Vagina (tissue), 2 donors: Measurements from ENCODE around the gene ADGRD2. TPM values are rescaled to one million over a fixed set of nuclear protein-coding genes. Genes with fewer than 3 reads are reported as not detected.

Experiments used
- DNase-seq, 2 donors: peaks; one replicate each; pipeline ENCODE4 v3.0.0-alpha.2; 2017; ENCODE audit errors: extremely low spot score in 2 of 2
- H3K27ac ChIP-seq: fragments of 200-600 bp; sonication (generic); one replicate; pipeline ENCODE4 v1.5.1; 2019
- H3K27me3 ChIP-seq: fragments of 200-600 bp; sonication (generic); one replicate; pipeline ENCODE4 v1.5.1; 2019
- H3K36me3 ChIP-seq, 2 donors: fragments of 200-600 bp; sonication (generic); one replicate each; pipeline ENCODE4 v1.5.1; 2017 to 2019
- H3K4me1 ChIP-seq: fragments of 200-600 bp; sonication (generic); one replicate; pipeline ENCODE4 v1.5.1; 2019
- H3K4me3 ChIP-seq, 2 donors: fragments of 200-600 bp; sonication (generic); 1 replicate in 1 of 2; 2 replicates in 1 of 2; pipeline ENCODE4 v1.5.1; 2016 to 2019
- H3K9me3 ChIP-seq: fragments of 200-600 bp; sonication (generic); one replicate; pipeline ENCODE4 v1.5.1; 2019
- CTCF ChIP-seq, 3 experiments: fragments of 450-650 bp in 2 of 3; fragments of 200-600 bp in 1 of 3; sonication (generic) in 1 of 3; IDR thresholded peaks; one replicate each; pipeline ENCODE4 v1.5.1; 2017 to 2019; ENCODE audit warnings: antibody characterized with exemption in 3 of 3, mild to moderate bottlenecking in 2 of 3, moderate library complexity in 2 of 3
- POLR2A ChIP-seq, 2 donors: fragments of 450-650 bp; IDR thresholded peaks; one replicate each; pipeline ENCODE4 v1.6.1; 2017; ENCODE audit warnings: antibody characterized with exemption in 2 of 2, mild to moderate bottlenecking in 2 of 2, moderate library complexity in 2 of 2
- POLR2AphosphoS5 ChIP-seq, 2 donors: sonication (generic); formaldehyde crosslinking; IDR thresholded peaks; one replicate each; pipeline ENCODE4 v1.9.0; 2017; ENCODE audit warnings: antibody characterized with exemption in 2 of 2, mild to moderate bottlenecking in 2 of 2, low read depth in 1 of 2; ENCODE audit not compliant: insufficient read depth in 1 of 2
- intact Hi-C: fragments of 100-400 bp; cut with DNase I; formaldehyde crosslinking; loops from one replicate; pipeline ENCODE4 v1.15.1; 2023
- total RNA-seq: library from RNA; depleted of rRNA; stranded (reverse); fragments of >200 nt; gene quantifications from one replicate; pipeline ENCODE4 v1.2.3, GENCODE V29; 2016

ADGRD2 gene
- total RNA-seq, 1 donor from 2014 or later = 4.2 TPM

- Histone ChIP-seq H3K4me1 (no peaks in the 10 kb centered on the region), H3K4me3 (no peak overlapping the region), H3K36me3 (no peaks in the 10 kb centered on the region), H3K27me3 (no peaks in the 10 kb centered on the region), H3K9me3 (no peaks in the 10 kb centered on the region), H3K27ac (no peak overlapping the region)
- TF ChIP-seq POLR2AphosphoS5 (IDR thresholded peaks at IDR 0.05; ENCODE audit: insufficient read depth in 1 of 2, low read depth in 1 of 2) = no peak
- TF ChIP-seq POLR2A (IDR thresholded peaks at IDR 0.05) = no peak
- no peak for TF ChIP-seq CTCF (IDR thresholded peaks at IDR 0.05)
- intact Hi-C loops = no loop called here
- DNase-seq = no peak
Measured at GRCh38 chr9:124493794-124494479, 43.7 kb downstream of the ADGRD2 start.

GRCh38 chr9:124495126-124496074 is 45.1 kb downstream of the ADGRD2 start:
- no peak for DNase-seq
- Histone ChIP-seq H3K4me1 (no peaks in the 10 kb centered on the region), H3K9me3 (no peaks in the 10 kb centered on the region), H3K4me3 (no peak overlapping the region), H3K36me3 (no peaks in the 10 kb centered on the region), H3K27me3 (no peaks in the 10 kb centered on the region), H3K27ac (no peak overlapping the region)
- intact Hi-C loops = no loop called here
- TF ChIP-seq CTCF (IDR thresholded peaks at IDR 0.05) (no peak), POLR2A (IDR thresholded peaks at IDR 0.05) (no peak), POLR2AphosphoS5 (IDR thresholded peaks at IDR 0.05; ENCODE audit: insufficient read depth in 1 of 2, low read depth in 1 of 2) (no peak)

GRCh38 chr9:124496075-124496449 is 45.8 kb downstream of the ADGRD2 start:
- DNase-seq = no peak
- Histone ChIP-seq H3K27ac (no peak overlapping the region), H3K36me3 (no peaks in the 10 kb centered on the region), H3K4me1 (no peaks in the 10 kb centered on the region), H3K9me3 (no peaks in the 10 kb centered on the region), H3K4me3 (no peak overlapping the region), H3K27me3 (no peaks in the 10 kb centered on the region)
- intact Hi-C loops = no loop called here
- TF ChIP-seq POLR2AphosphoS5 (IDR thresholded peaks at IDR 0.05; ENCODE audit: insufficient read depth in 1 of 2, low read depth in 1 of 2) (no peak), CTCF (IDR thresholded peaks at IDR 0.05) (no peak), POLR2A (IDR thresholded peaks at IDR 0.05) (no peak)

- Histone ChIP-seq H3K36me3 (no peaks in the 10 kb centered on the region), H3K4me1 (no peaks in the 10 kb centered on the region), H3K4me3 (no peak overlapping the region), H3K9me3 (no peaks in the 10 kb centered on the region), H3K27ac (no peak overlapping the region), H3K27me3 (no peaks in the 10 kb centered on the region)
- DNase-seq = no peak
- TF ChIP-seq POLR2AphosphoS5 (IDR thresholded peaks at IDR 0.05; ENCODE audit: insufficient read depth in 1 of 2, low read depth in 1 of 2) (no peak), POLR2A (IDR thresholded peaks at IDR 0.05) (no peak), CTCF (IDR thresholded peaks at IDR 0.05) (no peak)
- intact Hi-C loops = no loop called here
Measured at GRCh38 chr9:124496463-124496862, 46.2 kb downstream of the ADGRD2 start.
